Right atrium auricular region (tissue), 2 donors: ENCODE results near the gene EFR3B. TPM values are rescaled to one million over a fixed set of nuclear protein-coding genes. Genes with fewer than 3 reads are reported as not detected.
A peak's percentile ranks its signal among the peaks of the same experiment; 100 is the strongest.
"Not testable (repeated sequence)": the region's sequence is repeated elsewhere in the genome, so short reads cannot be mapped to it uniquely, and the experiment has no call there.

Source experiments
- DNase-seq: peaks from one replicate; pipeline ENCODE4 v3.0.0-alpha.2; 2019; ENCODE audit warnings: low spot score
- H3K27ac ChIP-seq, 2 donors: fragments of 200-600 bp; sonication (generic); 1 replicate in 1 of 2; 2 replicates in 1 of 2; pipeline ENCODE4 v1.5.1; 2016 to 2019
- H3K27me3 ChIP-seq, 2 donors: fragments of 200-600 bp; sonication (generic); one replicate each; pipeline versions ENCODE4 v1.5.1 to v1.6.0; 2017 to 2019
- H3K36me3 ChIP-seq: fragments of 200-600 bp; sonication (generic); one replicate; pipeline ENCODE4 v1.5.1; 2016
- H3K4me1 ChIP-seq, 2 donors: fragments of 200-600 bp; sonication (generic); one replicate each; pipeline versions ENCODE4 v1.5.1 to v1.6.0; 2017 to 2019
- H3K4me3 ChIP-seq, 2 donors: fragments of 200-600 bp; sonication (generic); 1 replicate in 1 of 2; 2 replicates in 1 of 2; pipeline ENCODE4 v1.5.1; 2017 to 2019; ENCODE audit warnings: mild to moderate bottlenecking in 1 of 2, moderate library complexity in 1 of 2
- H3K9me3 ChIP-seq, 2 donors: fragments of 200-600 bp; sonication (generic); one replicate each; pipeline ENCODE4 v1.5.1; 2019
- CTCF ChIP-seq, 2 donors: fragments of 200-600 bp; sonication (generic); IDR thresholded peaks; one replicate each; pipeline ENCODE4 v1.5.1; 2019; ENCODE audit warnings: antibody characterized with exemption in 2 of 2
- total RNA-seq, 2 donors: library from RNA; depleted of rRNA; stranded (reverse); fragments of >200 nt; gene quantifications; one replicate each; pipeline ENCODE4 v1.1.0, GENCODE V29; 2016

EFR3B gene
- total RNA-seq, 2 donors from 2014 or later, result 2.6 to 10.8 TPM

- Histone ChIP-seq H3K36me3 (no peaks in the 10 kb centered on the region), H3K9me3 (no peaks in the 10 kb centered on the region), H3K4me1 (peaks cover 0 to 12% of the 10 kb centered on the region in 2 donors), H3K27ac (no peak overlapping the region), H3K4me3 (peak overlapping the region in 1 of 2 donors; percentile 45), H3K27me3 (no peaks in the 10 kb centered on the region)
- no peak for DNase-seq
- no peak for TF ChIP-seq CTCF (IDR thresholded peaks at IDR 0.05)
Measured at GRCh38 chr2:25132299-25132635, 90.4 kb downstream of the EFR3B start.

GRCh38 chr2:25132693-25133092, 90.8 kb downstream of the EFR3B start:
- TF ChIP-seq CTCF (IDR thresholded peaks at IDR 0.05), result no peak
- H3K27ac ChIP-seq, result no peak overlapping the region
- DNase-seq, result no peak
- H3K4me3 ChIP-seq, result no peak overlapping the region
- no peaks in the 10 kb centered on the region for H3K9me3 ChIP-seq
- H3K36me3 ChIP-seq, result no peaks in the 10 kb centered on the region
- H3K27me3 ChIP-seq, result no peaks in the 10 kb centered on the region
- peaks cover 0 to 12% of the 10 kb centered on the region in 2 donors for H3K4me1 ChIP-seq

- H3K27me3 ChIP-seq, H3K27ac ChIP-seq, DNase-seq, H3K9me3 ChIP-seq, H3K36me3 ChIP-seq, H3K4me1 ChIP-seq, H3K4me3 ChIP-seq: not testable (repeated sequence)
Measured at GRCh38 chr2:25140535-25140934, 98.7 kb downstream of the EFR3B start.

- H3K27me3 ChIP-seq, result no peaks in the 10 kb centered on the region
- no peaks in the 10 kb centered on the region for H3K4me1 ChIP-seq
- H3K9me3 ChIP-seq, result no peaks in the 10 kb centered on the region
- no peak overlapping the region for H3K4me3 ChIP-seq
- no peak overlapping the region for H3K27ac ChIP-seq
- no peaks in the 10 kb centered on the region for H3K36me3 ChIP-seq
- TF ChIP-seq CTCF (IDR thresholded peaks at IDR 0.05), result no peak
- DNase-seq, result no peak
Measured at GRCh38 chr2:25141120-25141519, 99.2 kb downstream of the EFR3B start.

GRCh38 chr2:25145803-25146202, 103.9 kb downstream of the EFR3B start:
- Histone ChIP-seq H3K9me3 (no peaks in the 10 kb centered on the region), H3K4me1 (no peaks in the 10 kb centered on the region), H3K36me3 (no peaks in the 10 kb centered on the region), H3K4me3 (no peak overlapping the region), H3K27me3 (no peaks in the 10 kb centered on the region), H3K27ac (no peak overlapping the region)
- TF ChIP-seq CTCF (IDR thresholded peaks at IDR 0.05), result no peak
- DNase-seq, result no peak

GRCh38 chr2:25146896-25147295, 105.0 kb downstream of the EFR3B start:
- H3K4me1 ChIP-seq, result no peaks in the 10 kb centered on the region
- H3K27ac ChIP-seq, result no peak overlapping the region
- H3K36me3 ChIP-seq, result no peaks in the 10 kb centered on the region
- DNase-seq, result no peak
- no peak overlapping the region for H3K4me3 ChIP-seq
- H3K9me3 ChIP-seq, result no peaks in the 10 kb centered on the region
- H3K27me3 ChIP-seq, result no peaks in the 10 kb centered on the region
- no peak for TF ChIP-seq CTCF (IDR thresholded peaks at IDR 0.05)
